Measurements from ENCODE around the gene TMEM129.

The TMEM129 gene

GRCh38 chr4:1752284-1753041 is 31.3 kb upstream of the TMEM129 start:
- Histone ChIP-seq H3K27ac (ENCODE audit: low read depth, low read length) (no peak overlapping the region), H3K79me1 (ENCODE audit: low read length) (no peaks in the 10 kb centered on the region), H3K9ac (ENCODE audit: low read length) (no peak overlapping the region), H2BK5ac (ENCODE audit: low read length) (no peak overlapping the region), H3K18ac (ENCODE audit: low read length) (no peak overlapping the region), H3K79me2 (ENCODE audit: control insufficient read depth, insufficient read depth, low read length) (no peaks in the 10 kb centered on the region), H3K4me3 (ENCODE audit: low read length) (no peak overlapping the region), H4K5ac (ENCODE audit: low read length) (no peak overlapping the region), H2BK15ac (replicated peaks; ENCODE audit: low read depth) (no peak overlapping the region), H4K8ac (ENCODE audit: low read depth, low read length) (no peak overlapping the region), H3K36me3 (ENCODE audit: control insufficient read depth, insufficient read depth, low read length) (no peaks in the 10 kb centered on the region), H3K56ac (ENCODE audit: low read length) (peak overlapping the region; percentile 64), H3K23ac (ENCODE audit: low read length) (peak overlapping the region; percentile 24), H3K4me1 (ENCODE audit: control insufficient read depth, low read depth, low read length) (no peaks in the 10 kb centered on the region), H3K27me3 (ENCODE audit: insufficient read depth, low read length, poor library complexity) (no peaks in the 10 kb centered on the region), H2AK5ac (ENCODE audit: low read length) (no peak overlapping the region), H2BK120ac (ENCODE audit: low read depth, low read length) (no peak overlapping the region), H3K4ac (ENCODE audit: low read depth, low read length) (no peak overlapping the region), H3K4me2 (ENCODE audit: low read length) (no peak overlapping the region)
- WGBS (ENCODE audit: extremely low coverage, insufficient coverage, low lambda C conversion rate) = no CpG with 5 or more reads among the region's 35 CpGs
- peak; percentile 40 for DNase-seq

DNA sequence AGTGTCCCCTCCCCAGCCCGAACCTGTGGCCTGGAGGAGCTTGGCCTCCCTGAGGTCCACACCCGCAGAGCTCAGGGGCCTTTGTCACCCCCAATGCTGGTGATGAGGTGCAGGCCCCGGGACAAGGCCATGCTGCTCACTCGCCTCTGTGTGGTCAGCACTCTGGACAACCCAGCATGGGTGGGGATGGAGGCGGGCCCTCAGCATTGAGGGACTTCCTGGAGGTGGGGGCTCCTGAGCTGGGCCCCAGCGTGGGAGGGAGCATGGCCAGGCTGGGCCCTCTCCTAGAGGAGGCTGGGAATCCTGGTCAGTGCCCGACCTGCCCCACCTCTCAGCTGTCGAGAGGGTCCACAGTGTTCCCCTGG is 30.8 kb upstream of the TMEM129 start:
- Histone ChIP-seq H2AK5ac (ENCODE audit: low read length) (no peak overlapping the region), H4K8ac (ENCODE audit: low read depth, low read length) (no peak overlapping the region), H2BK15ac (replicated peaks; ENCODE audit: low read depth) (no peak overlapping the region), H3K23ac (ENCODE audit: low read length) (no peak overlapping the region), H4K5ac (ENCODE audit: low read length) (no peak overlapping the region), H3K36me3 (ENCODE audit: control insufficient read depth, insufficient read depth, low read length) (no peaks in the 10 kb centered on the region), H3K27me3 (ENCODE audit: insufficient read depth, low read length, poor library complexity) (no peaks in the 10 kb centered on the region), H2BK120ac (ENCODE audit: low read depth, low read length) (no peak overlapping the region), H3K27ac (ENCODE audit: low read depth, low read length) (no peak overlapping the region), H3K79me1 (ENCODE audit: low read length) (no peaks in the 10 kb centered on the region), H3K79me2 (ENCODE audit: control insufficient read depth, insufficient read depth, low read length) (no peaks in the 10 kb centered on the region), H3K4me2 (ENCODE audit: low read length) (no peak overlapping the region), H3K4me3 (ENCODE audit: low read length) (no peak overlapping the region), H3K9ac (ENCODE audit: low read length) (no peak overlapping the region), H3K18ac (ENCODE audit: low read length) (no peak overlapping the region), H3K4me1 (ENCODE audit: control insufficient read depth, low read depth, low read length) (no peaks in the 10 kb centered on the region), H2BK5ac (ENCODE audit: low read length) (no peak overlapping the region), H3K4ac (ENCODE audit: low read depth, low read length) (no peak overlapping the region), H3K56ac (ENCODE audit: low read length) (peak overlapping the region; percentile 64)
- WGBS (ENCODE audit: extremely low coverage, insufficient coverage, low lambda C conversion rate) = no CpG with 5 or more reads among the region's 8 CpGs
- no peak for DNase-seq

DNA sequence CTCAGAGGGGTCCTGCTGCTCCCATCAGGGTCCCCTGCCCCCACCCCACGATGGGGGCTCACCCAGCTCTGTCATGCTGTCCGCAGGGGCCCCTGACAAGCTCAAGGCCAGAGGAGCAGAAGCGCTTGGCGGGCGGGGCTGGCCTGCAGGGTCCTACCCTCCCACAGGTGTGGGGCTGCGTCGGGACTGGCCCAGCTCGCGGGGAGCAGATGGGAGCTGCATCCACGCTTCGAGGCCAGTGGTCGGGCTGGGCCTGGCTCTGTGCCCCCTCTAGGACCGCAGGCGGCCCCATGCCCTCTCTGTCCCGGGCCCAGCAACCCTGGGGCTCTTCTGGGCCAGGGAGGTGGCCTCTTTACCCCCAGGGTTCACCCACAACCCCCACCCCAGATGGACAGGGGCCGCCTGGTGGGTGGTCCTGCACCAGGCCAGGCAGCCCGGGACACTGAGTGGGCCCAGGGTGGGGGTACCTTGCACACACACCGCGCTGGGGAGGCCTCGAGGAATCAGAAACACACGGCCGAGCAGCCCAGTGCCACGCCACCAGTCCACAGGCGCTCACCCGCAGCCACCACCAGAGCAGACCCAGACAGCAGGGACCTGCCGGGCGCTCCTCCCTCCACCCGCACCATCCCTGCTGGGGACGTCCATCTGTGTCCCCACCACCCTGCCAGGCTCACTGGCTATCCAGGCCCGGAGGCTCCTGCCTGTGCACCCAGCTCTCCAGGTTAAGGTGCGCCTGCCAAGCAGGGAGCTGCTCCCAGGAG is 30.2 kb upstream of the TMEM129 start:
- Histone ChIP-seq H2BK15ac (replicated peaks; ENCODE audit: low read depth) (no peak overlapping the region), H3K9ac (ENCODE audit: low read length) (no peak overlapping the region), H4K5ac (ENCODE audit: low read length) (no peak overlapping the region), H3K4me1 (ENCODE audit: control insufficient read depth, low read depth, low read length) (no peaks in the 10 kb centered on the region), H3K36me3 (ENCODE audit: control insufficient read depth, insufficient read depth, low read length) (no peaks in the 10 kb centered on the region), H4K8ac (ENCODE audit: low read depth, low read length) (no peak overlapping the region), H3K79me2 (ENCODE audit: control insufficient read depth, insufficient read depth, low read length) (no peaks in the 10 kb centered on the region), H3K4me2 (ENCODE audit: low read length) (no peak overlapping the region), H3K27me3 (ENCODE audit: insufficient read depth, low read length, poor library complexity) (no peaks in the 10 kb centered on the region), H3K18ac (ENCODE audit: low read length) (no peak overlapping the region), H3K4me3 (ENCODE audit: low read length) (no peak overlapping the region), H3K56ac (ENCODE audit: low read length) (no peak overlapping the region), H3K27ac (ENCODE audit: low read depth, low read length) (no peak overlapping the region), H2BK120ac (ENCODE audit: low read depth, low read length) (no peak overlapping the region), H2AK5ac (ENCODE audit: low read length) (no peak overlapping the region), H3K79me1 (ENCODE audit: low read length) (no peaks in the 10 kb centered on the region), H3K4ac (ENCODE audit: low read depth, low read length) (no peak overlapping the region), H2BK5ac (ENCODE audit: low read length) (no peak overlapping the region), H3K23ac (ENCODE audit: low read length) (no peak overlapping the region)
- no peak for DNase-seq
- WGBS (ENCODE audit: extremely low coverage, insufficient coverage, low lambda C conversion rate) = no CpG with 5 or more reads among the region's 31 CpGs

GRCh38 chr4:1750381-1751154 is 29.4 kb upstream of the TMEM129 start:
- Histone ChIP-seq H3K36me3 (ENCODE audit: control insufficient read depth, insufficient read depth, low read length) (no peaks in the 10 kb centered on the region), H2BK15ac (replicated peaks; ENCODE audit: low read depth) (no peak overlapping the region), H3K79me2 (ENCODE audit: control insufficient read depth, insufficient read depth, low read length) (no peaks in the 10 kb centered on the region), H3K18ac (ENCODE audit: low read length) (no peak overlapping the region), H3K23ac (ENCODE audit: low read length) (no peak overlapping the region), H3K27ac (ENCODE audit: low read depth, low read length) (no peak overlapping the region), H3K79me1 (ENCODE audit: low read length) (no peaks in the 10 kb centered on the region), H4K8ac (ENCODE audit: low read depth, low read length) (no peak overlapping the region), H3K9ac (ENCODE audit: low read length) (no peak overlapping the region), H3K4me2 (ENCODE audit: low read length) (no peak overlapping the region), H2BK5ac (ENCODE audit: low read length) (no peak overlapping the region), H2BK120ac (ENCODE audit: low read depth, low read length) (no peak overlapping the region), H3K4me1 (ENCODE audit: control insufficient read depth, low read depth, low read length) (no peaks in the 10 kb centered on the region), H4K5ac (ENCODE audit: low read length) (no peak overlapping the region), H3K56ac (ENCODE audit: low read length) (no peak overlapping the region), H2AK5ac (ENCODE audit: low read length) (no peak overlapping the region), H3K4me3 (ENCODE audit: low read length) (no peak overlapping the region), H3K4ac (ENCODE audit: low read depth, low read length) (no peak overlapping the region), H3K27me3 (ENCODE audit: insufficient read depth, low read length, poor library complexity) (no peaks in the 10 kb centered on the region)
- no peak for DNase-seq
- WGBS (ENCODE audit: extremely low coverage, insufficient coverage, low lambda C conversion rate) = no CpG with 5 or more reads among the region's 18 CpGs

- Histone ChIP-seq H3K9ac (ENCODE audit: low read length) (no peak overlapping the region), H3K27ac (ENCODE audit: low read depth, low read length) (no peak overlapping the region), H3K18ac (ENCODE audit: low read length) (no peak overlapping the region), H3K36me3 (ENCODE audit: control insufficient read depth, insufficient read depth, low read length) (no peaks in the 10 kb centered on the region), H3K79me2 (ENCODE audit: control insufficient read depth, insufficient read depth, low read length) (no peaks in the 10 kb centered on the region), H3K79me1 (ENCODE audit: low read length) (no peaks in the 10 kb centered on the region), H4K5ac (ENCODE audit: low read length) (no peak overlapping the region), H3K4me1 (ENCODE audit: control insufficient read depth, low read depth, low read length) (no peaks in the 10 kb centered on the region), H4K8ac (ENCODE audit: low read depth, low read length) (no peak overlapping the region), H3K4ac (ENCODE audit: low read depth, low read length) (no peak overlapping the region), H2BK120ac (ENCODE audit: low read depth, low read length) (no peak overlapping the region), H3K27me3 (ENCODE audit: insufficient read depth, low read length, poor library complexity) (no peaks in the 10 kb centered on the region), H2BK15ac (replicated peaks; ENCODE audit: low read depth) (no peak overlapping the region), H2AK5ac (ENCODE audit: low read length) (no peak overlapping the region), H3K56ac (ENCODE audit: low read length) (no peak overlapping the region), H3K4me2 (ENCODE audit: low read length) (no peak overlapping the region), H2BK5ac (ENCODE audit: low read length) (no peak overlapping the region), H3K23ac (ENCODE audit: low read length) (no peak overlapping the region), H3K4me3 (ENCODE audit: low read length) (no peak overlapping the region)
- no CpG with 5 or more reads among the region's 14 CpGs for WGBS (ENCODE audit: extremely low coverage, insufficient coverage, low lambda C conversion rate)
- no peak for DNase-seq
Measured at GRCh38 chr4:1749826-1750225, 28.7 kb upstream of the TMEM129 start.

Data from mesendoderm (in vitro differentiated cells).